Stimulated activated CD4-positive, alpha-beta T cell treated with anti-CD3 and anti-CD28 coated beads, Interleukin-12 subunit alpha, Interleukin-12 subunit beta, amount 100 ng/mL, for 24 hours (primary cell): ENCODE data around the gene ANKRD44.
"Not testable (repeated sequence)": the region's sequence is repeated elsewhere in the genome, so short reads cannot be mapped to it uniquely, and the experiment has no call there.

Experiments
- DNase-seq, 2 experiments: peaks; one replicate each; pipeline ENCODE4 v3.0.0-alpha.2; 2020; ENCODE audit warnings: low read depth in 2 of 2

Gene ANKRD44

GRCh38 chr2:197310271-197310985 lies at the start of gene ANKRD44:
Gene ANKRD44, minus strand, starts transcription at chr2:197310780. Its CDS starts 176 bp downstream, at chr2:197310604.
- DNase-seq: peak; percentile 70 to 82

- no peak for DNase-seq
Measured at GRCh38 chr2:197359859-197360258, 49.3 kb upstream of the ANKRD44 start.

- no peak for DNase-seq
Measured at GRCh38 chr2:197358931-197359330, 48.4 kb upstream of the ANKRD44 start.

- no peak for DNase-seq
Measured at GRCh38 chr2:197357986-197358385, 47.4 kb upstream of the ANKRD44 start.

- DNase-seq: no peak
Measured at GRCh38 chr2:197356136-197356535, 45.6 kb upstream of the ANKRD44 start.

GRCh38 chr2:197354169-197354558 lies 43.6 kb upstream of the ANKRD44 start:
- DNase-seq: no peak

- no peak for DNase-seq
Measured at GRCh38 chr2:197353393-197354168, 43.0 kb upstream of the ANKRD44 start.

- no peak for DNase-seq
Measured at GRCh38 chr2:197349699-197350098, 39.1 kb upstream of the ANKRD44 start.

GRCh38 chr2:197348721-197349360 lies 38.3 kb upstream of the ANKRD44 start:
- no peak for DNase-seq

- no peak for DNase-seq
Measured at GRCh38 chr2:197345846-197346370, 35.3 kb upstream of the ANKRD44 start.

- DNase-seq: not testable (repeated sequence)
Measured at GRCh38 chr2:197343968-197344367, 33.4 kb upstream of the ANKRD44 start.

GRCh38 chr2:197340591-197340990 lies 30.0 kb upstream of the ANKRD44 start:
- no peak for DNase-seq

GRCh38 chr2:197339496-197340220 lies 29.1 kb upstream of the ANKRD44 start:
- DNase-seq: no peak

- no peak for DNase-seq
Measured at GRCh38 chr2:197339016-197339415, 28.4 kb upstream of the ANKRD44 start.

- DNase-seq: no peak
Measured at GRCh38 chr2:197332641-197333040, 22.1 kb upstream of the ANKRD44 start.

GRCh38 chr2:197328461-197328860 lies 17.9 kb upstream of the ANKRD44 start:
- DNase-seq: no peak

GRCh38 chr2:197327472-197328098 lies 17.0 kb upstream of the ANKRD44 start:
- no peak for DNase-seq

GRCh38 chr2:197327073-197327471 lies 16.5 kb upstream of the ANKRD44 start:
- no peak for DNase-seq

GRCh38 chr2:197324801-197325200 lies 14.2 kb upstream of the ANKRD44 start:
- no peak for DNase-seq

GRCh38 chr2:197322724-197323720 lies 12.4 kb upstream of the ANKRD44 start:
- no peak for DNase-seq
